ENCODE measurements around the gene MACROD1. TPM values are rescaled to one million over a fixed set of nuclear protein-coding genes. Genes with fewer than 3 reads are reported as not detected.

Gene MACROD1
- total RNA-seq, 5 donors from 2014 or later (not counting 1 experiment from before 2014, with no cell fraction given) = 6.0 to 14.8 (median 10.4) TPM

DNA sequence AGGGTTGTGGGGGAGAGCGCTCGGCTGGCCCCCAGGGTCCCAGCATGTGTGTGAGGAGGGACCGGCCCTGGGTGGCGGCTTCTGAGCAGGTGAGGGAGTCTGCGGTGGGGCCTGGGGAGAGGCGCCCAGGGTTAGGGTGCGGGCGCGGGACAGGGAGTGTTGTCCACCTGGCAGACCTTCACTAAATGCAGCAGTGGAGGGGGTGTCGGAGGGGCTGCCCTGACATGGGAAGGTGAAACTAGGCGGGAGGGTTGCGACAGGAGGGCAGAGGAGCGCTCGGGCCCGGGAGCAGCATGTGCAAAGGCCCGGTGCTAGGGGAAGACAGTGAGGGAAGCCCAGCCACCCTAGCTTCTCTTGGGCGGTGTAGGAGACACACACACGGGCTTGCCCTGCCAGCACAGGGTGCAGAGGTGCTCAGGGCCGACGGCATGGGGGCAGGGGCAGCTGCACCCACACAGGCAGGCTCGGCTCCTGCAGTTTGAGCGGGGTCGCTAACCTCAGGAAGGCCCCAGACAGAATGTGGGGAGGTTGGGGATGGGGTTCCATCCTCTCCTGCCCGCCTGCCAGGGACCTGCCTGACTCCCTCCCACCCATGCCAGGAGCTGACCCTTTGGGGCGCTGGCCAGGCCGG, 157.5 kb downstream of the MACROD1 start:
- Mint-ChIP-seq H3K27ac (no peak overlapping the region), H3K27me3 (peaks cover 22 to 32% of the 10 kb centered on the region in 2 donors), H3K4me3 (peak overlapping the region in 2 of 3 donors; percentile 40 to 66), H3K4me1 (peaks cover 7 to 16% (median 15%) of the 10 kb centered on the region in 3 donors), H3K9me3 (peaks cover 0 to 10% (median 0%) of the 10 kb centered on the region in 3 donors), H3K36me3 (no peaks in the 10 kb centered on the region)
- 87% methylated on average over 15 of the region's 26 CpGs for WGBS (ENCODE audit: insufficient coverage)
- H3K27ac ChIP-seq (ENCODE audit: low read length) = no peak overlapping the region
- ATAC-seq (replicated peaks in 1 of 4) (no peak), DNase-seq (no peak)
- peaks cover 0 to 14% of the 10 kb centered on the region in 2 experiments for H3K4me1 ChIP-seq (ENCODE audit: control insufficient read depth in 1 of 2, extremely low read depth in 1 of 2, insufficient read depth in 2 of 2, low read length in 2 of 2)
- H3K36me3 ChIP-seq (ENCODE audit: control insufficient read depth in 2 of 2, extremely low read depth in 1 of 2, insufficient read depth in 1 of 2, low read length in 1 of 2) = no peaks in the 10 kb centered on the region
- peaks cover 0 to 62% of the 10 kb centered on the region in 2 experiments for H3K27me3 ChIP-seq (replicated peaks in 1 of 2; ENCODE audit: control insufficient read depth in 2 of 2, extremely low read depth in 1 of 2, insufficient read depth in 2 of 2, low read length in 1 of 2)
- H3K4me3 ChIP-seq (ENCODE audit: control insufficient read depth in 1 of 2, extremely low read depth in 1 of 2, low read length in 1 of 2) = no peak overlapping the region
- no peaks in the 10 kb centered on the region for H3K9me3 ChIP-seq
- ChIA-PET CTCF (interaction anchor here in 1 of 2 donors (0.6 kb wide), 1 partner anchor 1572 kb away, joined by 3 read pairs; no protein-coding TSS in a partner anchor), POLR2A (no interaction called here)

GRCh38 chr11:64007629-64008282, 158.2 kb downstream of the MACROD1 start:
- no peak overlapping the region for H3K27ac Mint-ChIP-seq
- ATAC-seq (replicated peaks in 1 of 4) (peak in 3 of 4 experiments; percentile 43 to 66 (median 61)), DNase-seq (peak in 1 of 35 experiments; percentile 15)
- Histone ChIP-seq H3K27ac (ENCODE audit: low read length) (no peak overlapping the region), H3K4me1 (ENCODE audit: control insufficient read depth in 1 of 2, extremely low read depth in 1 of 2, insufficient read depth in 2 of 2, low read length in 2 of 2) (peaks cover 0 to 14% of the 10 kb centered on the region in 2 experiments), H3K9me3 (no peaks in the 10 kb centered on the region), H3K36me3 (ENCODE audit: control insufficient read depth in 2 of 2, extremely low read depth in 1 of 2, insufficient read depth in 1 of 2, low read length in 1 of 2) (no peaks in the 10 kb centered on the region), H3K27me3 (replicated peaks in 1 of 2; ENCODE audit: control insufficient read depth in 2 of 2, extremely low read depth in 1 of 2, insufficient read depth in 2 of 2, low read length in 1 of 2) (peaks cover 0 to 62% of the 10 kb centered on the region in 2 experiments), H3K4me3 (ENCODE audit: control insufficient read depth in 1 of 2, extremely low read depth in 1 of 2, low read length in 1 of 2) (peak overlapping the region in 1 of 2 donors; percentile 66)
- H3K4me1 Mint-ChIP-seq = peaks cover 7 to 16% (median 15%) of the 10 kb centered on the region in 3 donors
- H3K9me3 Mint-ChIP-seq = peaks cover 0 to 10% (median 0%) of the 10 kb centered on the region in 3 donors
- WGBS (ENCODE audit: insufficient coverage) = 15% methylated on average over 40 of the region's 40 CpGs
- ChIA-PET CTCF (interaction anchor here in 1 of 2 donors (0.6 kb wide), 1 partner anchor 1572 kb away, joined by 3 read pairs; no protein-coding TSS in a partner anchor), POLR2A (no interaction called here)
- H3K27me3 Mint-ChIP-seq = peaks cover 22 to 32% of the 10 kb centered on the region in 2 donors
- peak overlapping the region; percentile 39 to 66 (median 40) for H3K4me3 Mint-ChIP-seq
- H3K36me3 Mint-ChIP-seq = no peaks in the 10 kb centered on the region

GRCh38 chr11:64007160-64007628, 158.7 kb downstream of the MACROD1 start:
- peak in 1 of 4 experiments; percentile 8 for ATAC-seq (replicated peaks in 1 of 4)
- no peaks in the 10 kb centered on the region for H3K36me3 Mint-ChIP-seq
- H3K4me3 Mint-ChIP-seq = peak overlapping the region in 2 of 3 donors; percentile 40 to 66
- H3K27ac ChIP-seq (ENCODE audit: low read length) = no peak overlapping the region
- H3K27me3 ChIP-seq (replicated peaks in 1 of 2; ENCODE audit: control insufficient read depth in 2 of 2, extremely low read depth in 1 of 2, insufficient read depth in 2 of 2, low read length in 1 of 2) = peaks cover 0 to 61% of the 10 kb centered on the region in 2 experiments
- ChIA-PET CTCF (no interaction called here), POLR2A (no interaction called here)
- no peak for DNase-seq
- peak overlapping the region in 1 of 2 donors; percentile 66 for H3K4me3 ChIP-seq (ENCODE audit: control insufficient read depth in 1 of 2, extremely low read depth in 1 of 2, low read length in 1 of 2)
- no peak overlapping the region for H3K27ac Mint-ChIP-seq
- WGBS (ENCODE audit: insufficient coverage) = 8% methylated on average over 23 of the region's 27 CpGs
- peaks cover 0 to 10% (median 0%) of the 10 kb centered on the region in 3 donors for H3K9me3 Mint-ChIP-seq
- peaks cover 0 to 14% of the 10 kb centered on the region in 2 experiments for H3K4me1 ChIP-seq (ENCODE audit: control insufficient read depth in 1 of 2, extremely low read depth in 1 of 2, insufficient read depth in 2 of 2, low read length in 2 of 2)
- peaks cover 22 to 32% of the 10 kb centered on the region in 2 donors for H3K27me3 Mint-ChIP-seq
- H3K4me1 Mint-ChIP-seq = peaks cover 7 to 16% (median 15%) of the 10 kb centered on the region in 3 donors
- no peaks in the 10 kb centered on the region for H3K9me3 ChIP-seq
- no peaks in the 10 kb centered on the region for H3K36me3 ChIP-seq (ENCODE audit: control insufficient read depth in 2 of 2, extremely low read depth in 1 of 2, insufficient read depth in 1 of 2, low read length in 1 of 2)

- Histone ChIP-seq H3K4me3 (ENCODE audit: control insufficient read depth in 1 of 2, extremely low read depth in 1 of 2, low read length in 1 of 2) (no peak overlapping the region), H3K27me3 (replicated peaks in 1 of 2; ENCODE audit: control insufficient read depth in 2 of 2, extremely low read depth in 1 of 2, insufficient read depth in 2 of 2, low read length in 1 of 2) (peaks cover 0 to 60% of the 10 kb centered on the region in 2 experiments), H3K27ac (ENCODE audit: low read length) (no peak overlapping the region), H3K9me3 (no peaks in the 10 kb centered on the region), H3K4me1 (ENCODE audit: control insufficient read depth in 1 of 2, extremely low read depth in 1 of 2, insufficient read depth in 2 of 2, low read length in 2 of 2) (peaks cover 0 to 15% of the 10 kb centered on the region in 2 experiments), H3K36me3 (ENCODE audit: control insufficient read depth in 2 of 2, extremely low read depth in 1 of 2, insufficient read depth in 1 of 2, low read length in 1 of 2) (no peaks in the 10 kb centered on the region)
- no peak for ATAC-seq (replicated peaks in 1 of 4)
- WGBS (ENCODE audit: insufficient coverage) = 79% methylated on average over 7 of the region's 12 CpGs
- peaks cover 22 to 32% of the 10 kb centered on the region in 2 donors for H3K27me3 Mint-ChIP-seq
- no peak overlapping the region for H3K27ac Mint-ChIP-seq
- CTCF ChIA-PET = no interaction called here
- DNase-seq = no peak
- H3K4me1 Mint-ChIP-seq = peaks cover 7 to 20% (median 19%) of the 10 kb centered on the region in 3 donors
- peaks cover 0 to 10% (median 0%) of the 10 kb centered on the region in 3 donors for H3K9me3 Mint-ChIP-seq
- POLR2A ChIA-PET = no interaction called here
- H3K36me3 Mint-ChIP-seq = no peaks in the 10 kb centered on the region
- H3K4me3 Mint-ChIP-seq = peak overlapping the region in 1 of 3 donors; percentile 66
These were observed 159.5 kb downstream of the MACROD1 start for GRCh38 chr11:64006398-64006797.

DNA sequence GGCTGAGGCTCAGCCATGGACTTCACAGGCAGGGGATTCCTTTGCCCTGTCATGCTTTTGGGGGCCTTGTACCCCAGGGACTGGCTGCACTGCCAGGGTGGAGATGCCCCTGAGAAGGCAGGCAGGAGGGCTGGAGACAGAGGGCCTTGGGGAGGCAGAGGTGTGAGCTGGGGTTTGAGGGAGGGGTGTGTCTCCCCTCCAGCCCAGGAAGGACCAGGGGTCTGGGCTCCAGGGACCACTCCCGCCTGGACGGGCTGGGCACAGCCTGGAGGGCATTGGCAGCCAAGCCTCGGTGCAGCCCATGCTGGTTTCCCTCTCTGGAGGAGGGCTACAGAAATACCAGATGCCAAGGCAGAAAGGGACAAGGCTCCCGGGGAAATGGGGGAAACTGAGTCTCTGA, 160.2 kb downstream of the MACROD1 start:
- Mint-ChIP-seq H3K9me3 (peaks cover 0 to 3% (median 0%) of the 10 kb centered on the region in 3 donors), H3K27me3 (peaks cover 22 to 32% of the 10 kb centered on the region in 2 donors), H3K4me1 (peaks cover 9 to 24% (median 23%) of the 10 kb centered on the region in 3 donors), H3K27ac (no peak overlapping the region), H3K4me3 (no peak overlapping the region), H3K36me3 (no peaks in the 10 kb centered on the region)
- H3K9me3 ChIP-seq = no peaks in the 10 kb centered on the region
- no peak for DNase-seq
- POLR2A ChIA-PET = no interaction called here
- peaks cover 0 to 22% of the 10 kb centered on the region in 2 experiments for H3K4me1 ChIP-seq (ENCODE audit: control insufficient read depth in 1 of 2, extremely low read depth in 1 of 2, insufficient read depth in 2 of 2, low read length in 2 of 2)
- H3K27me3 ChIP-seq (replicated peaks in 1 of 2; ENCODE audit: control insufficient read depth in 2 of 2, extremely low read depth in 1 of 2, insufficient read depth in 2 of 2, low read length in 1 of 2) = peaks cover 0 to 58% of the 10 kb centered on the region in 2 experiments
- H3K36me3 ChIP-seq (ENCODE audit: control insufficient read depth in 2 of 2, extremely low read depth in 1 of 2, insufficient read depth in 1 of 2, low read length in 1 of 2) = no peaks in the 10 kb centered on the region
- CTCF ChIA-PET = no interaction called here
- no peak for ATAC-seq (replicated peaks in 1 of 4)
- WGBS (ENCODE audit: insufficient coverage) = 80% methylated on average over 4 of the region's 4 CpGs
- no peak overlapping the region for H3K4me3 ChIP-seq (ENCODE audit: control insufficient read depth in 1 of 2, extremely low read depth in 1 of 2, low read length in 1 of 2)
- no peak overlapping the region for H3K27ac ChIP-seq (ENCODE audit: low read length)

DNA sequence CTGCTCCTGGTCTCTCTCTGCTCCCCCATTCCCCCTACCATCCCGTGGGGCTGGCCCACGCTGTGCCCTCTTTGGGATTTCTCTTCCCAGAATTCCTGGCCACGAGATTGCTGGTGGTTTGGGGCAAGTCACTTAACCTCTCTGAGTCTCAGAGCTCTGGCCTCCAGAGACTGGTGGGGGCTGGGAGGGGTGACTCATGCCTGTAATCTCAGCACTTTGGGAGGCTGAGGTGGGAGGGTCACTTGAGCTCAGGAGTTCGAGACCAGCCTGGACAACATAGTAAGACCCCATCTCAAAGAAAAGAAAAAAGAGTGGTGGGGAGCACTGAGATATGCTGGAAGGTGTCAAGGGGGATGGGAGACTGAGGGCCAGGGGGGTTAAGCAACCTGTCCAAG, 161.3 kb downstream of the MACROD1 start:
- 80% methylated on average over 1 of the region's 4 CpGs for WGBS (ENCODE audit: insufficient coverage)
- no peak overlapping the region for H3K4me3 ChIP-seq (ENCODE audit: control insufficient read depth in 1 of 2, extremely low read depth in 1 of 2, low read length in 1 of 2)
- POLR2A ChIA-PET = no interaction called here
- H3K4me1 ChIP-seq (ENCODE audit: control insufficient read depth in 1 of 2, extremely low read depth in 1 of 2, insufficient read depth in 2 of 2, low read length in 2 of 2) = peaks cover under 1 to 30% of the 10 kb centered on the region in 2 experiments
- no peak overlapping the region for H3K4me3 Mint-ChIP-seq
- H3K36me3 ChIP-seq (ENCODE audit: control insufficient read depth in 2 of 2, extremely low read depth in 1 of 2, insufficient read depth in 1 of 2, low read length in 1 of 2) = no peaks in the 10 kb centered on the region
- ATAC-seq (replicated peaks in 1 of 4) (no peak), DNase-seq (no peak)
- CTCF ChIA-PET = no interaction called here
- peaks cover 0 to 55% of the 10 kb centered on the region in 2 experiments for H3K27me3 ChIP-seq (replicated peaks in 1 of 2; ENCODE audit: control insufficient read depth in 2 of 2, extremely low read depth in 1 of 2, insufficient read depth in 2 of 2, low read length in 1 of 2)
- no peak overlapping the region for H3K27ac ChIP-seq (ENCODE audit: low read length)
- H3K9me3 ChIP-seq = no peaks in the 10 kb centered on the region
- H3K4me1 Mint-ChIP-seq = peaks cover 9 to 27% (median 24%) of the 10 kb centered on the region in 3 donors
- H3K9me3 Mint-ChIP-seq = no peaks in the 10 kb centered on the region
- peaks cover 19 to 32% of the 10 kb centered on the region in 2 donors for H3K27me3 Mint-ChIP-seq
- no peaks in the 10 kb centered on the region for H3K36me3 Mint-ChIP-seq
- no peak overlapping the region for H3K27ac Mint-ChIP-seq
